Measurements from ENCODE around the gene ZKSCAN1. TPM values are rescaled to one million over a fixed set of nuclear protein-coding genes. Genes with fewer than 3 reads are reported as not detected.

Gene ZKSCAN1
- total and polyA plus RNA-seq, 2 experiments from 2014 or later = 11.8 to 19.4 TPM

- no peak overlapping the region for H3K4me3 ChIP-seq
- peaks cover 33% of the 10 kb centered on the region for H3K79me2 ChIP-seq (replicated peaks; ENCODE audit: insufficient read depth)
- peaks cover 8% of the 10 kb centered on the region for H3K27me3 Mint-ChIP-seq (ENCODE audit: insufficient read depth, low read depth, poor library complexity)
- peaks cover 3% of the 10 kb centered on the region; the same call in 2 of the 3 replicates for H3K4me1 Mint-ChIP-seq
- no peak overlapping the region for H3K27ac ChIP-seq (ENCODE audit: low read depth)
- H3F3A ChIP-seq (replicated peaks; ENCODE audit: low read depth) = peaks cover 5% of the 10 kb centered on the region; the same call in 1 of the 2 replicates
- no peak overlapping the region for H3K27ac Mint-ChIP-seq
- H3K36me3 ChIP-seq (ENCODE audit: insufficient read depth) = peaks cover 26% of the 10 kb centered on the region
- H3K36me3 Mint-ChIP-seq (ENCODE audit: low read depth) = peaks cover 48% of the 10 kb centered on the region
- H3K4me2 ChIP-seq = no peak overlapping the region
- H3K27me3 ChIP-seq (ENCODE audit: insufficient read depth) = no peaks in the 10 kb centered on the region
- no peak for DNase-seq (ENCODE audit: low spot score)
- ATAC-seq = no peak
- H3K9me3 Mint-ChIP-seq = no peaks in the 10 kb centered on the region
- H4K20me1 ChIP-seq (replicated peaks; ENCODE audit: insufficient read depth) = peaks cover 7% of the 10 kb centered on the region
- no peak overlapping the region for H3K4me3 Mint-ChIP-seq
- no peak for TF ChIP-seq ETS1 (IDR thresholded peaks at IDR 0.05)
- TF ChIP-seq STAT1 (IDR thresholded peaks at IDR 0.05; ENCODE audit: unreplicated experiment) = no peak
- peaks cover 2% of the 10 kb centered on the region; the same call in 1 of the 2 replicates for H3K9me2 ChIP-seq (ENCODE audit: insufficient read depth)
- no peak overlapping the region for H2AFZ ChIP-seq
- H3K4me1 ChIP-seq (ENCODE audit: insufficient read depth) = no peaks in the 10 kb centered on the region
Observed at GRCh38 chr7:100024020-100024619, 8.7 kb downstream of the ZKSCAN1 start.

GRCh38 chr7:100027197-100027596 lies 11.8 kb downstream of the ZKSCAN1 start:
- H3K36me3 Mint-ChIP-seq (ENCODE audit: low read depth) = peaks cover 65% of the 10 kb centered on the region

GRCh38 chr7:100029596-100029995 lies 14.2 kb downstream of the ZKSCAN1 start:
- Histone ChIP-seq H3K4me3 (no peak overlapping the region), H3F3A (replicated peaks; ENCODE audit: low read depth) (peaks cover 8% of the 10 kb centered on the region; the same call in 1 of the 2 replicates), H3K4me1 (ENCODE audit: insufficient read depth) (no peaks in the 10 kb centered on the region), H2AFZ (no peak overlapping the region), H3K79me2 (replicated peaks; ENCODE audit: insufficient read depth) (no peaks in the 10 kb centered on the region), H3K4me2 (no peak overlapping the region), H3K36me3 (ENCODE audit: insufficient read depth) (peaks cover 26% of the 10 kb centered on the region), H4K20me1 (replicated peaks; ENCODE audit: insufficient read depth) (no peaks in the 10 kb centered on the region; the same call in 1 of the 2 replicates), H3K27ac (ENCODE audit: low read depth) (no peak overlapping the region), H3K27me3 (ENCODE audit: insufficient read depth) (no peaks in the 10 kb centered on the region), H3K9me2 (ENCODE audit: insufficient read depth) (peaks cover 2% of the 10 kb centered on the region; the same call in 1 of the 2 replicates)
- ATAC-seq (no peak), DNase-seq (ENCODE audit: low spot score) (no peak)
- peaks cover 64% of the 10 kb centered on the region for H3K36me3 Mint-ChIP-seq (ENCODE audit: low read depth)
- H3K4me1 Mint-ChIP-seq = no peaks in the 10 kb centered on the region
- H3K27ac Mint-ChIP-seq = no peak overlapping the region
- no peak overlapping the region for H3K4me3 Mint-ChIP-seq
- peaks cover 3% of the 10 kb centered on the region for H3K27me3 Mint-ChIP-seq (ENCODE audit: insufficient read depth, low read depth, poor library complexity)
- H3K9me3 Mint-ChIP-seq = no peaks in the 10 kb centered on the region; the same call in 2 of the 3 replicates
- TF ChIP-seq ETS1 (IDR thresholded peaks at IDR 0.05) = no peak

More at GRCh38 chr7:100027197-100027596, 11.8 kb downstream of the ZKSCAN1 start:
- Histone ChIP-seq H3K4me2 (no peak overlapping the region), H4K20me1 (replicated peaks; ENCODE audit: insufficient read depth) (no peaks in the 10 kb centered on the region; the same call in none of the 2 replicates), H3F3A (replicated peaks; ENCODE audit: low read depth) (peaks cover 6% of the 10 kb centered on the region; the same call in 1 of the 2 replicates), H3K79me2 (replicated peaks; ENCODE audit: insufficient read depth) (peaks cover 2% of the 10 kb centered on the region; the same call in 1 of the 2 replicates), H3K27ac (ENCODE audit: low read depth) (no peak overlapping the region), H3K9me2 (ENCODE audit: insufficient read depth) (peaks cover 2% of the 10 kb centered on the region; the same call in 1 of the 2 replicates), H3K27me3 (ENCODE audit: insufficient read depth) (no peaks in the 10 kb centered on the region), H2AFZ (no peak overlapping the region), H3K36me3 (ENCODE audit: insufficient read depth) (peaks cover 26% of the 10 kb centered on the region), H3K4me3 (no peak overlapping the region), H3K4me1 (ENCODE audit: insufficient read depth) (no peaks in the 10 kb centered on the region)
- H3K9me3 Mint-ChIP-seq = no peaks in the 10 kb centered on the region
- H3K4me1 Mint-ChIP-seq = no peaks in the 10 kb centered on the region
- H3K27ac Mint-ChIP-seq = no peak overlapping the region
- DNase-seq (ENCODE audit: low spot score) (no peak), ATAC-seq (no peak)
- H3K27me3 Mint-ChIP-seq (ENCODE audit: insufficient read depth, low read depth, poor library complexity) = peaks cover 5% of the 10 kb centered on the region
- no peak overlapping the region for H3K4me3 Mint-ChIP-seq
- no peak for TF ChIP-seq ETS1 (IDR thresholded peaks at IDR 0.05)
- no peak for TF ChIP-seq JUNB (IDR thresholded peaks at IDR 0.05; ENCODE audit: unreplicated experiment)
- TF ChIP-seq ZNF331 (CRISPR knock-in tag; IDR thresholded peaks at IDR 0.05; ENCODE audit: low read depth) = no peak
- TF ChIP-seq STAT1 (IDR thresholded peaks at IDR 0.05; ENCODE audit: unreplicated experiment) = no peak

Measured in GM23338 (cell line).